Spleen (tissue), 7 donors: ENCODE data around the gene PKD1L1.

Experiments
- POLR2A ChIP-seq, 3 donors: fragments of 450-650 bp; IDR thresholded peaks; one replicate each; pipeline ENCODE4 v1.5.1; 2017; ENCODE audit warnings: antibody characterized with exemption in 3 of 3, mild to moderate bottlenecking in 1 of 3
- POLR2AphosphoS5 ChIP-seq, 3 donors: sonication (generic); formaldehyde crosslinking; IDR thresholded peaks; one replicate each; pipeline ENCODE4 v1.5.1; 2017; ENCODE audit warnings: antibody characterized with exemption in 3 of 3
- TF ChIP-seq, protein P1 (sequence below), 11 experiments: fragments of 200-600 bp in 7 of 11; fragments of 450-650 bp in 4 of 11; sonication (generic) in 4 of 11; IDR thresholded peaks in 8 of 11; conservative IDR thresholded peaks in 3 of 11; 1 replicate in 7 of 11; 2 replicates in 4 of 11; pipeline versions ENCODE4 v1.4.0 to v1.8.0; 2016 to 2021; ENCODE audit warnings: antibody characterized with exemption in 11 of 11, inconsistent platforms in 4 of 11, mild to moderate bottlenecking in 1 of 11
- donor health status: DM: no; HTN: no; CAD: no; lungs with moderate emphysema.
- donor health status: DM: no; HTN: no; CAD: no.
- donor health status: DM: no; HTN: no; CAD: no.

DNA sequence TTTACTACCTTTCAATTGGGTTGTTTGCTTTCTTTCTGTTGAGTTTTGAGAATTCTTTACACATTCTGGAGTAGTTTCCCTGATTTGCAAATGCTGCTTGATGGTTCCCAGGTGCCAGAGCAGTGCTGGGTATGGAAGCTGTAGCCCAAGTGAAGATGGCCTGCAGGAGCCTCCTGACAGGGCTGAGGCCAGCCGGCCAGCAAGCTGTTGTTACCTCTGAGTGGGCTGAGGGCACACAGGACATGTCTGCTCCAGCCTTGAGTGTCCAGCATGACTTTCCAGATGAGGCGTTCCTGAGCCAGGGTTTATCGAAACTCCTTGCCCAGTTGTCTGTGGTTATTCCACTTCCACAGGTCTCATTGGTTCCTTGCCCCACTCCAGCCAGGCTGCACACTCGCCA is 201.8 kb downstream of the PKD1L1 start:
- TF ChIP-seq, protein P1, sequence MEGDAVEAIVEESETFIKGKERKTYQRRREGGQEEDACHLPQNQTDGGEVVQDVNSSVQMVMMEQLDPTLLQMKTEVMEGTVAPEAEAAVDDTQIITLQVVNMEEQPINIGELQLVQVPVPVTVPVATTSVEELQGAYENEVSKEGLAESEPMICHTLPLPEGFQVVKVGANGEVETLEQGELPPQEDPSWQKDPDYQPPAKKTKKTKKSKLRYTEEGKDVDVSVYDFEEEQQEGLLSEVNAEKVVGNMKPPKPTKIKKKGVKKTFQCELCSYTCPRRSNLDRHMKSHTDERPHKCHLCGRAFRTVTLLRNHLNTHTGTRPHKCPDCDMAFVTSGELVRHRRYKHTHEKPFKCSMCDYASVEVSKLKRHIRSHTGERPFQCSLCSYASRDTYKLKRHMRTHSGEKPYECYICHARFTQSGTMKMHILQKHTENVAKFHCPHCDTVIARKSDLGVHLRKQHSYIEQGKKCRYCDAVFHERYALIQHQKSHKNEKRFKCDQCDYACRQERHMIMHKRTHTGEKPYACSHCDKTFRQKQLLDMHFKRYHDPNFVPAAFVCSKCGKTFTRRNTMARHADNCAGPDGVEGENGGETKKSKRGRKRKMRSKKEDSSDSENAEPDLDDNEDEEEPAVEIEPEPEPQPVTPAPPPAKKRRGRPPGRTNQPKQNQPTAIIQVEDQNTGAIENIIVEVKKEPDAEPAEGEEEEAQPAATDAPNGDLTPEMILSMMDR (IDR thresholded peaks at IDR 0.05 in 8 of 11, conservative IDR thresholded peaks at IDR 0.05 in 3 of 11), result no peak
- TF ChIP-seq POLR2A (IDR thresholded peaks at IDR 0.05) (no peak), POLR2AphosphoS5 (IDR thresholded peaks at IDR 0.05) (no peak)
